Sigmoid colon (tissue), 7 donors: ENCODE measurements around the gene TDRD7. TPM values are rescaled to one million over a fixed set of nuclear protein-coding genes. Genes with fewer than 3 reads are reported as not detected.

Experiments
- DNase-seq: peaks from one replicate; pipeline ENCODE4 v3.0.0-alpha.2; 2019
- H3K27ac ChIP-seq, 4 donors: fragments of 200-600 bp; sonication (generic); one replicate each; pipeline ENCODE4 v1.5.1; 2016 to 2019; ENCODE audit warnings: mild to moderate bottlenecking in 1 of 4
- H3K27me3 ChIP-seq, 3 donors: fragments of 200-600 bp; sonication (generic); one replicate each; pipeline ENCODE4 v1.5.1; 2019; ENCODE audit warnings: mild to moderate bottlenecking in 1 of 3
- H3K36me3 ChIP-seq, 4 donors: fragments of 200-600 bp; sonication (generic); one replicate each; pipeline ENCODE4 v1.5.1; 2016 to 2019
- H3K4me1 ChIP-seq, 4 donors: fragments of 200-600 bp; sonication (generic); one replicate each; pipeline ENCODE4 v1.5.1; 2017 to 2019
- H3K4me3 ChIP-seq, 4 donors: fragments of 200-600 bp; sonication (generic); one replicate each; pipeline ENCODE4 v1.5.1; 2017 to 2019; ENCODE audit warnings: mild to moderate bottlenecking in 2 of 4, moderate library complexity in 1 of 4
- H3K9me3 ChIP-seq, 4 donors: fragments of 200-600 bp in 3 of 4; sonication (generic) in 3 of 4; one replicate each; pipeline versions ENCODE4 v1.5.1 to v1.6.1; 2013 to 2019
- CTCF ChIP-seq, 4 experiments: fragments of 450-650 bp in 3 of 4; fragments of 200-600 bp in 1 of 4; IDR thresholded peaks; one replicate each; pipeline ENCODE4 v1.5.1; 2016 to 2019; ENCODE audit warnings: antibody characterized with exemption in 4 of 4, mild to moderate bottlenecking in 3 of 4, moderate library complexity in 2 of 4
- EP300 ChIP-seq, 4 donors: sonication (generic); formaldehyde crosslinking; IDR thresholded peaks; one replicate each; pipeline ENCODE4 v1.6.1; 2017; ENCODE audit warnings: antibody characterized with exemption in 4 of 4
- POLR2A ChIP-seq, 2 donors: fragments of 450-650 bp; IDR thresholded peaks; one replicate each; pipeline ENCODE4 v1.6.1; 2016; ENCODE audit warnings: antibody characterized with exemption in 2 of 2, mild to moderate bottlenecking in 2 of 2, moderate library complexity in 2 of 2
- POLR2AphosphoS5 ChIP-seq, 4 donors: sonication (generic); formaldehyde crosslinking; IDR thresholded peaks; one replicate each; pipeline ENCODE4 v1.6.1; 2017; ENCODE audit warnings: antibody characterized with exemption in 4 of 4
- WGBS, 2 donors: extraction: QIAGEN DNeasy Blood & Tissue Kit; methylation state at CpG; one replicate each; pipeline ENCODE4 v1.1.7; 2013; 5-methylcytosine and 5-hydroxymethylcytosine counted together
- intact Hi-C: fragments of 100-400 bp; cut with DNase I; formaldehyde crosslinking; loops from one replicate; pipeline ENCODE4 v1.15.1; 2023
- polyA plus RNA-seq, 3 donors: library from polyadenylated mRNA; stranded (reverse); fragments of 200-250 nt; gene quantifications; one replicate each; pipeline ENCODE4 v1.2.3, GENCODE V29; 2013
- total RNA-seq, 4 donors: library from RNA; depleted of rRNA; stranded (reverse); fragments of >200 nt; gene quantifications; one replicate each; pipeline ENCODE4 v1.1.0, GENCODE V29; 2016
- donor health status: healthy with polysubstance abuse.
- donor health status: Bipolar disorder and iron deficiency.
- donor health status: healthy.

The TDRD7 gene
- total and polyA plus RNA-seq, 7 donors: 10.5 to 25.7 (median 17.5) TPM

GRCh38 chr9:97521576-97522333, 109.9 kb downstream of the TDRD7 start:
- intact Hi-C loops: no loop called here
- Histone ChIP-seq H3K36me3 (peaks cover 0 to 20% (median 4%) of the 10 kb centered on the region in 4 donors), H3K4me1 (peaks cover 0 to 60% (median 54%) of the 10 kb centered on the region in 4 donors), H3K27me3 (no peaks in the 10 kb centered on the region), H3K4me3 (no peak overlapping the region), H3K9me3 (no peaks in the 10 kb centered on the region), H3K27ac (peak overlapping the region in 2 of 4 donors; percentile 82 to 88)
- no peak for DNase-seq
- WGBS, 2 donors: 91% methylated on average over 10 of the region's 10 CpGs
- TF ChIP-seq EP300 (IDR thresholded peaks at IDR 0.05): no peak
- TF ChIP-seq CTCF (IDR thresholded peaks at IDR 0.05): no peak
- no peak for TF ChIP-seq POLR2A (IDR thresholded peaks at IDR 0.05)
- TF ChIP-seq POLR2AphosphoS5 (IDR thresholded peaks at IDR 0.05): no peak

- Histone ChIP-seq H3K36me3 (peaks cover 0 to 26% (median 4%) of the 10 kb centered on the region in 4 donors), H3K27ac (no peak overlapping the region), H3K4me3 (no peak overlapping the region), H3K4me1 (peaks cover 0 to 60% (median 54%) of the 10 kb centered on the region in 4 donors), H3K27me3 (no peaks in the 10 kb centered on the region), H3K9me3 (no peaks in the 10 kb centered on the region)
- 49 to 86% methylated on average over 4 of the region's 4 CpGs for WGBS, 2 donors
- DNase-seq: no peak
- TF ChIP-seq POLR2A (IDR thresholded peaks at IDR 0.05) (no peak), CTCF (IDR thresholded peaks at IDR 0.05) (no peak), EP300 (IDR thresholded peaks at IDR 0.05) (no peak), POLR2AphosphoS5 (IDR thresholded peaks at IDR 0.05) (no peak)
- intact Hi-C loops: no loop called here
Measured at GRCh38 chr9:97524424-97524823, 112.5 kb downstream of the TDRD7 start.

- peak overlapping the region in 1 of 4 donors; percentile 0 for H3K27ac ChIP-seq
- intact Hi-C loops: no loop called here
- peaks cover 0 to 26% (median 4%) of the 10 kb centered on the region in 4 donors for H3K36me3 ChIP-seq
- H3K4me1 ChIP-seq: peaks cover 0 to 60% (median 52%) of the 10 kb centered on the region in 4 donors
- no peaks in the 10 kb centered on the region for H3K9me3 ChIP-seq
- no peak for DNase-seq
- WGBS, 2 donors: 79 to 82% methylated on average over 2 of the region's 2 CpGs
- H3K4me3 ChIP-seq: no peak overlapping the region
- TF ChIP-seq POLR2A (IDR thresholded peaks at IDR 0.05) (no peak), CTCF (IDR thresholded peaks at IDR 0.05) (no peak), POLR2AphosphoS5 (IDR thresholded peaks at IDR 0.05) (no peak), EP300 (IDR thresholded peaks at IDR 0.05) (no peak)
- no peaks in the 10 kb centered on the region for H3K27me3 ChIP-seq
Measured at GRCh38 chr9:97525451-97525850, 113.6 kb downstream of the TDRD7 start.

- H3K4me1 ChIP-seq: peaks cover 0 to 60% (median 51%) of the 10 kb centered on the region in 4 donors
Measured at GRCh38 chr9:97526895-97527575, 115.1 kb downstream of the TDRD7 start.

More at GRCh38 chr9:97526895-97527575, 115.1 kb downstream of the TDRD7 start:
- intact Hi-C loops: no loop called here
- no peaks in the 10 kb centered on the region for H3K27me3 ChIP-seq
- no peak for TF ChIP-seq POLR2A (IDR thresholded peaks at IDR 0.05)
- no peak for TF ChIP-seq POLR2AphosphoS5 (IDR thresholded peaks at IDR 0.05)
- TF ChIP-seq EP300 (IDR thresholded peaks at IDR 0.05): no peak
- TF ChIP-seq CTCF (IDR thresholded peaks at IDR 0.05): no peak
- no peaks in the 10 kb centered on the region for H3K9me3 ChIP-seq
- peak overlapping the region in 3 of 4 donors; percentile 77 to 92 (median 91) for H3K27ac ChIP-seq
- 91 to 94% methylated on average over 7 of the region's 7 CpGs for WGBS, 2 donors
- H3K36me3 ChIP-seq: peaks cover 0 to 26% (median 4%) of the 10 kb centered on the region in 4 donors
- H3K4me3 ChIP-seq: no peak overlapping the region
- DNase-seq: no peak
